NT2/D1 (cell line): Measurements from ENCODE around the gene CDC42EP1.

Source experiments
- DNase-seq: peaks from one replicate; pipeline ENCODE4 v3.0.0-alpha.2; 2011; ENCODE audit warnings: low read depth, low spot score
- H3K27me3 ChIP-seq: 2 replicates; pipeline ENCODE4 v1.6.0; 2011; ENCODE audit warnings: mild to moderate bottlenecking; ENCODE audit not compliant: insufficient read length, insufficient read depth
- H3K36me3 ChIP-seq: 2 replicates; pipeline ENCODE4 v1.6.1; 2011; ENCODE audit warnings: mild to moderate bottlenecking, low read length, mixed read lengths; ENCODE audit not compliant: insufficient read depth, insufficient read length
- H3K4me1 ChIP-seq: 2 replicates; pipeline ENCODE4 v1.5.1; 2011; ENCODE audit not compliant: insufficient read depth, insufficient read length
- H3K4me3 ChIP-seq: 2 replicates; pipeline ENCODE4 v1.5.1; 2011; ENCODE audit warnings: low read depth; ENCODE audit not compliant: insufficient read length
- H3K9ac ChIP-seq: 2 replicates; pipeline ENCODE4 v1.6.0; 2011; ENCODE audit warnings: low read depth; ENCODE audit not compliant: insufficient read length
- H3K9me3 ChIP-seq: 2 replicates; pipeline ENCODE4 v1.5.1; 2011; ENCODE audit warnings: mild to moderate bottlenecking, low read length; ENCODE audit not compliant: insufficient read depth
- SUZ12 ChIP-seq: IDR thresholded peaks from 2 replicates; pipeline ENCODE4 v1.6.1; 2011; ENCODE audit not compliant: insufficient read length, insufficient read depth; ENCODE audit errors: extremely low read depth
- YY1 ChIP-seq: IDR thresholded peaks from 2 replicates; pipeline ENCODE4 v1.6.1; 2011; ENCODE audit not compliant: insufficient read length, insufficient read depth
- ZNF274 ChIP-seq: IDR thresholded peaks from 2 replicates; pipeline ENCODE4 v1.6.1; 2011; ENCODE audit warnings: mild to moderate bottlenecking, low read depth, low read length

The CDC42EP1 gene

DNA sequence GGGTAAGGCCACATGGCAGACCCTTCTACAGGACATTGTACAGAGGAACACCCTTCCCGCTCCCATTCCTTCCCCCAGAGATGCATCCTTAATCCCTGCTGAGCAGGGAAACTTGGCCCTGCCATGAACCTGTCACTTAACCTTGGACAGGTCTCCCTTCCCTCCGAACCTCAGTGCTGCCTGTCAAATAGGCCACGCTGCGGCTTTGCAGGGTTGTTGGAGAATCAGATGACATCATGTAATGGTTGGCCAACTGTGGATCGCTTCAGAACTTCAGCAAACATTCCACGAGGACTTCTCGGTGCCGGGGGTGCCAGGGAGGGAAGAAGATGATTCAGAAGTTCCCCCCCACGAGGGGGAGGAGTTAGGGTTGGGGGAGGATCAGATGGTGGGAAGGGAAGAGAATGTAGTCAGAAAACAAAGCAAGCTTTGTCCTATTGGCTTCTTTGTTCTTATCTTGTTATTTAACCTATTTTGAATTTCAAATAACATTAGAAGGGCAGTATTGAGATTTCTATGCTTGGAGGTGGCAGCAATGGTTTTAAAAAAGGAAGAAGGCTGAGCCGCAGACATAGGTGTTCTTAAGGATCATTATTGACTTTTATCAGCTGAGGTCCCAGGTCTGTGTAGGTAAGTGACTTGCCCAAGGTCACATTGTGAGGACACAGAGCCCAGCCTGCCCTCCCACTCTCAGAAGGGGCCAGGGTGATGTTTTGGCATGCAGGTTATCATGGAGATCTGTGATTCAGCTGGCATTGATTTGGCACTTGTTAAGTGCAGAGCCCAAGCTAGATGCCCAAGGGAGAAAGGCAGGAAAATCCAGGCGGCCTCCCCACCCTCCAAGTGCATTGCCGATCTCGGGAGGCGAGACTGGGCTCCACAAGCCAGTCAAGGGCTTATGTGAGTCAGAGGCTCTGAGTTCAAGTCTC lies 3.1 kb downstream of the CDC42EP1 start:
- TF ChIP-seq ZNF274: no peak
- no peak for TF ChIP-seq SUZ12
- TF ChIP-seq YY1: no peak
- Histone ChIP-seq H3K4me1 (peaks cover 23% of the 10 kb centered on the region), H3K9me3 (no peaks in the 10 kb centered on the region), H3K9ac (peak overlapping the region; percentile 50), H3K36me3 (peaks cover 45% of the 10 kb centered on the region), H3K4me3 (no peak overlapping the region), H3K27me3 (no peaks in the 10 kb centered on the region)
- no peak for DNase-seq

DNA sequence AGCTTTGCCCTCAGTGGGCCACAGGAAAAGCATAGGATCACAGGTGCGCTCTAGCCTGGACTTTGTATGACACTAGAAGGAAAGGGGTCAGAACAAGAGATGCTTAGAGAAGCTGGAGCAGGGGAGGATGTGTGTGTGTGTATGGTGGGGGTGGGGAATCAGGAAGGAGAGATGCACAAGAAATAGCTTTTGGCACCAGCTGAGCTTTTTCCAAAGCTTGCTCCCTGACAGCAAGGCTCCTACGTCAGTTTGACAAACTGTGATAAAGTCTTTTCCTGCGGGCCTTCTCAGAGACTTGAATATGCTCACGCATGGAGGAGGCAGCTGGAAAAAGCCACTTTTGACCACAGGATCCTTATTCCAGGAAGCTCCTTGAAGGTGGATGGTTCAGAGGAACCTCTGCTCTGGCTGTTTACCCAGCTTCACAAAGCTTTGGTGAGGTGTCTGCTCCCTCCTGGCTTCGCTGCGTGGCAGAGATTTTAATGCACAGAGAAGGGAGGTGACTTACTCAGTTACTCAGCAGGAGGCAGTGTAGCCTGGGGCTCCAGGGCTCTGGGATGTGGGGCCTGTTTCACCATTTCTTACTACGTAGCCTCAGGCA lies 3.9 kb downstream of the CDC42EP1 start:
- Histone ChIP-seq H3K36me3 (peaks cover 50% of the 10 kb centered on the region), H3K4me3 (no peak overlapping the region), H3K9me3 (no peaks in the 10 kb centered on the region), H3K9ac (peak overlapping the region; percentile 50), H3K27me3 (no peaks in the 10 kb centered on the region), H3K4me1 (peaks cover 26% of the 10 kb centered on the region)
- no peak for DNase-seq
- TF ChIP-seq SUZ12 (no peak), ZNF274 (no peak), YY1 (no peak)

DNA sequence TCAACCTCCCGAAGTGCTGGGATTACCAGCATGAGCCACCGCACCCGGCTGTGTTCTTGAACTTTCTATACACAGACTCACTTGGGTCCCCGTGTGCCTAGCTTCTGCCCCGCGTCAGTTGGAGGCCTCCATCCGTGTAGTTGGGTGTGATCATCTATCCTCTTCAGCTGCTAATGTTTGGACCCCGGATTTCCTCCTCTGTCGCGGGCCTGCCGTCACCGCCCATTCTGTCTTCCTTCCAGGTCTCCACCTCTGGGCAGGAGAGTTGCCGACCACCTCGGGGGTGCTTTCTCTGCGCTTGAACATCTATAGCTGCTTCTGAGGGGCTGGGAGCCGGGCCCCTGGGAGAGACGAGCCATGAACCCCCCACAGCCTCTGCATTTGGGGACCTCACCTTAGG lies 5.5 kb downstream of the CDC42EP1 start:
- Histone ChIP-seq H3K36me3 (peaks cover 54% of the 10 kb centered on the region), H3K4me1 (peaks cover 27% of the 10 kb centered on the region), H3K9me3 (no peaks in the 10 kb centered on the region), H3K9ac (no peak overlapping the region), H3K27me3 (no peaks in the 10 kb centered on the region), H3K4me3 (no peak overlapping the region)
- no peak for TF ChIP-seq ZNF274
- no peak for TF ChIP-seq SUZ12
- TF ChIP-seq YY1: no peak
- DNase-seq: no peak

DNA sequence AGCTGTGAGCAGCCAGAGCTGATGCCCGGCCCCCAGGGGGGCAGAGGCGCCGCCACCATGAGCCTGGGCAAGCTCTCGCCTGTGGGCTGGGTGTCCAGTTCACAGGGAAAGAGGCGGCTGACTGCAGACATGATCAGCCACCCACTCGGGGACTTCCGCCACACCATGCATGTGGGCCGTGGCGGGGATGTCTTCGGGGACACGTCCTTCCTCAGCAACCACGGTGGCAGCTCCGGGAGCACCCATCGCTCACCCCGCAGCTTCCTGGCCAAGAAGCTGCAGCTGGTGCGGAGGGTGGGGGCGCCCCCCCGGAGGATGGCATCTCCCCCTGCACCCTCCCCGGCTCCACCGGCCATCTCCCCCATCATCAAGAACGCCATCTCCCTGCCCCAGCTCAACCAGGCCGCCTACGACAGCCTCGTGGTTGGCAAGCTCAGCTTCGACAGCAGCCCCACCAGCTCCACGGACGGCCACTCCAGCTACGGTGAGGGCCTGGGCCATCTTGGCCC lies 6.1 kb downstream of the CDC42EP1 start:
- peaks cover 27% of the 10 kb centered on the region for H3K4me1 ChIP-seq
- no peak for TF ChIP-seq YY1
- no peak for TF ChIP-seq ZNF274
- H3K36me3 ChIP-seq: peaks cover 54% of the 10 kb centered on the region
- no peaks in the 10 kb centered on the region for H3K9me3 ChIP-seq
- DNase-seq: no peak
- no peak overlapping the region for H3K4me3 ChIP-seq
- no peak overlapping the region for H3K9ac ChIP-seq
- no peaks in the 10 kb centered on the region for H3K27me3 ChIP-seq

DNA sequence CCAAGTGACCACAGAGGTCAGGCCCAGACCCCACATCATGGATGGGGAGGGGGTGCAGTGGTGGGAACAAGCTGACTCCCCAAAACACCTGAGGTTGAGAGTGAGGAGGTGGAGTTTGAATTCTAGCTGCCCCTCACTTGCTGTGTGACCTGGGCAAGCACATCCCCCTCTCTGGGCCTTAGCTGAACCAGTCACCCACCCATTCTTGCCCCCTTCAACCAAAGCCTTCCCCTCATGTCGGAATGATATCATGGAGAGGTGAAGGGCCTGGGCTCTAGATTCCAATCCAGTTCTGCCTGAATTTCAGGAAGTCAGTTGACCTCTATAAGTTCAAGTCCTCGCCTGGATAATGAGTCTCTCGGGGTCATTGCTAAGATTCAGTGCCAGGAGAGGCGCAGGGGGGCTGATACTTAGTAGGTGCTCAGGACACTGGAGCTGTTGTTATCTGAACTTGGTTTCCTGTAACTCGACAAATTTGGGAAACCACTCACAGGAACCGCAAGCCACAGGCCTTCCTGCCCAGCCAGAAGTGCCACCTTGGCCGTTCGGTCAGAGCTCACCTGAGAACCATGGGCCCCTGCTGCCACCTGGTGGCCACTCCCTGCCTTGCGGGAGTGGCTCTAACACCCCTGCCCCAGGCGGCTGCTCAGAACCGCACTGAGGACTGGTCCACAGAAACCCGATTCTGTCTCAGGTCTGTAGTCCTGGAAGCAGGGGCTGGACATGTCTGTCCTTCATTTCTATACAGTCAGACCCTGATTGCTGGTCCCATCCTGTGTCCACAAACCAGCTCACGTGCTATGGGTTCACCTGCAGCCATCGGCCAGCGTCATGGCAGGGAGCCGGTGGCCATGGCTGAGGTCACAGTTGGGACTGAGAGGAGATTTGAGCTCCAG lies 6.9 kb downstream of the CDC42EP1 start:
- DNase-seq: peak; percentile 50

DNA sequence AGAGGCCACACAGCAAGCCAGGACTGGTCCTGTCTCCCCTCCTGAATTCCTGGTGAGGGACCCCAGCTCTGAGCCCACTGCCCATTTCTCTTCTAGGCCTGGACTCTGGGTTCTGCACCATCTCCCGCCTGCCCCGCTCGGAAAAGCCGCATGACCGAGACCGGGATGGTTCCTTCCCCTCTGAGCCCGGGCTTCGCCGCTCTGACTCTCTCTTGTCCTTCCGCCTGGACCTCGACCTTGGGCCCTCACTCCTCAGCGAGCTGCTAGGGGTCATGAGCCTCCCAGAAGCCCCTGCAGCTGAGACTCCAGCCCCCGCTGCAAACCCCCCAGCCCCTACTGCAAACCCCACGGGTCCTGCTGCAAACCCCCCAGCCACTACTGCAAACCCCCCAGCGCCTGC lies 7.7 kb downstream of the CDC42EP1 start:
- no peak for DNase-seq
- no peak overlapping the region for H3K4me3 ChIP-seq
- no peak overlapping the region for H3K9ac ChIP-seq
- no peaks in the 10 kb centered on the region for H3K9me3 ChIP-seq
- no peaks in the 10 kb centered on the region for H3K27me3 ChIP-seq
- H3K36me3 ChIP-seq: peaks cover 46% of the 10 kb centered on the region
- H3K4me1 ChIP-seq: peaks cover 19% of the 10 kb centered on the region
- TF ChIP-seq SUZ12 (no peak), YY1 (no peak), ZNF274 (no peak)

More for the DNA sequence above, 6.9 kb downstream of the CDC42EP1 start:
- Histone ChIP-seq H3K9me3 (no peaks in the 10 kb centered on the region), H3K4me3 (no peak overlapping the region), H3K27me3 (no peaks in the 10 kb centered on the region), H3K9ac (no peak overlapping the region), H3K4me1 (peaks cover 24% of the 10 kb centered on the region), H3K36me3 (peaks cover 50% of the 10 kb centered on the region)
- TF ChIP-seq SUZ12 (no peak), ZNF274 (no peak), YY1 (no peak)
